ENCODE data around the gene DYNLT4. TPM values are rescaled to one million over a fixed set of nuclear protein-coding genes. Genes with fewer than 3 reads are reported as not detected.

Gene DYNLT4
- total and polyA plus RNA-seq, 2 of the 13 experiments (the other 11 are each of a cell fraction or from before 2014, with no cell fraction given), result 0.77 TPM; not detected in 1

GRCh38 chr1:44826375-44827196 is 19.4 kb upstream of the DYNLT4 start (continued):
- TF ChIP-seq KDM2A (CRISPR knock-in tag; IDR thresholded peaks at IDR 0.05; ENCODE audit: borderline replicate concordance, low read depth) (peak; percentile 18; the same call in 1 of the 2 replicates), CREM (IDR thresholded peaks at IDR 0.05) (0 out of 2 replicates have a peak, but pooled peaks have one; percentile 40), CREM (CRISPR knock-in tag; IDR thresholded peaks at IDR 0.05) (no peak), HDAC1 (CRISPR knock-in tag; IDR thresholded peaks at IDR 0.05) (peak; percentile 67), ISL2 (CRISPR knock-in tag; IDR thresholded peaks at IDR 0.05) (0 out of 2 replicates have a peak, but pooled peaks have one; percentile 10), DPF2 (CRISPR knock-in tag; IDR thresholded peaks at IDR 0.05; ENCODE audit: borderline replicate concordance, low read depth) (peak; percentile 36; the same call in 1 of the 2 replicates), ZNF335 (CRISPR knock-in tag; IDR thresholded peaks at IDR 0.05) (peak; percentile 46), ZNF468 (CRISPR knock-in tag; IDR thresholded peaks at IDR 0.05) (peak; percentile 69; the same call in 1 of the 2 replicates), NBN (conservative IDR thresholded peaks at IDR 0.05) (no peak), ZNF451 (CRISPR knock-in tag; IDR thresholded peaks at IDR 0.05) (0 out of 2 replicates have a peak, but pooled peaks have one; percentile 71), CBX1 (IDR thresholded peaks at IDR 0.05; ENCODE audit: low read depth) (no peak), ZNF83 (CRISPR knock-in tag; IDR thresholded peaks at IDR 0.05; ENCODE audit: borderline replicate concordance) (peak; percentile 55; the same call in 1 of the 2 replicates), ZNF501 (CRISPR knock-in tag; IDR thresholded peaks at IDR 0.05) (peak; percentile 34; the same call in 1 of the 2 replicates), GABPB1 (CRISPR knock-in tag; IDR thresholded peaks at IDR 0.05) (peak; percentile 69; the same call in 1 of the 2 replicates), AHDC1 (CRISPR knock-in tag; IDR thresholded peaks at IDR 0.05; ENCODE audit: borderline replicate concordance) (no peak; the same call in 1 of the 2 replicates), MIER2 (CRISPR knock-in tag; IDR thresholded peaks at IDR 0.05) (0 out of 2 replicates have a peak, but pooled peaks have one; percentile 16), RBM22 (optimal IDR thresholded peaks at IDR 0.05; ENCODE audit: low read length) (no peak), KLF11 (CRISPR knock-in tag; IDR thresholded peaks at IDR 0.05) (no peak), POLR2A (IDR thresholded peaks at IDR 0.05; ENCODE audit: insufficient read depth in 1 of 2, low read depth in 2 of 2, low read length in 2 of 2) (peak in 1 of 2 experiments; percentile 65; a peak in 2 of 4 replicates), KDM1A (CRISPR knock-in tag; IDR thresholded peaks at IDR 0.05) (peak; percentile 22; the same call in 1 of the 2 replicates), ZSCAN9 (CRISPR knock-in tag; IDR thresholded peaks at IDR 0.05; ENCODE audit: borderline replicate concordance) (no peak)
- TF ChIP-seq, protein P1, sequence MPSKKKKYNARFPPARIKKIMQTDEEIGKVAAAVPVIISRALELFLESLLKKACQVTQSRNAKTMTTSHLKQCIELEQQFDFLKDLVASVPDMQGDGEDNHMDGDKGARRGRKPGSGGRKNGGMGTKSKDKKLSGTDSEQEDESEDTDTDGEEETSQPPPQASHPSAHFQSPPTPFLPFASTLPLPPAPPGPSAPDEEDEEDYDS (CRISPR knock-in tag; IDR thresholded peaks at IDR 0.05), result peak; percentile 77
